ENCODE measurements around the gene SLC25A36.
"Not testable (repeated sequence)": the region's sequence is repeated elsewhere in the genome, so short reads cannot be mapped to it uniquely, and the experiment has no call there.

GRCh38 chr3:140939305-140939704 is 2.3 kb upstream of the SLC25A36 start:
- not testable (repeated sequence) for TF ChIP-seq POLR2A, CTCF, POLR2AphosphoS5, EP300 (IDR thresholded peaks at IDR 0.05)
